Esophagus mucosa (tissue), 1 donor: ENCODE results near the gene RIN2. TPM values are rescaled to one million over a fixed set of nuclear protein-coding genes. Genes with fewer than 3 reads are reported as not detected.
A peak's percentile ranks its signal among the peaks of the same experiment; 100 is the strongest.

Experiments used
- ATAC-seq: fragments of 200-7000 bp; cut with Tn5 transposase; one replicate; pipeline ENCODE4 v1.9.1; 2020
- total RNA-seq: library from RNA; stranded (reverse); gene quantifications from one replicate; pipeline ENCODE4 v1.2.4, GENCODE V29; 2023
- donor health status: DM: yes; HTN: yes; CAD: no.

Gene RIN2
- total RNA-seq, 1 donor from 2014 or later, result 42.3 TPM

DNA sequence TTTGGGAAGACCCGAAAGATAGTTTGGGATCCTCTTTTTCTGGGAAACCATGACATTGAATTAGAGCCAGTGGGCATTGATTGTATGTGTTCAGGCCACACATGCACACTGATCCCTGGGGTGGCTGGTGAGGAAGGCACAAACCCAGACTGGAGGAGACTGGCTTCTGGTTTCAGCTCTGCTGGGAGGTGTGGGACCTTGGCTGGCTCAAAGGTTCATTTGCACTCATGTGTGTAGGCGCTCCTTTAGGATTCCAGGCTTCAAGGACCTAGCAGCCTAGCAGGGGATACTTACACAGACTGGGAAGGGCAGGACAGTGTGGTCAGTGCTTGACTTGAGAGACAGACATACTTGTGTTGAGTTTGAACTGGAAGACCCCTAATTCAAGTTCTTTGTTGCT lies 7.2 kb downstream of the RIN2 start:
- no peak for ATAC-seq

DNA sequence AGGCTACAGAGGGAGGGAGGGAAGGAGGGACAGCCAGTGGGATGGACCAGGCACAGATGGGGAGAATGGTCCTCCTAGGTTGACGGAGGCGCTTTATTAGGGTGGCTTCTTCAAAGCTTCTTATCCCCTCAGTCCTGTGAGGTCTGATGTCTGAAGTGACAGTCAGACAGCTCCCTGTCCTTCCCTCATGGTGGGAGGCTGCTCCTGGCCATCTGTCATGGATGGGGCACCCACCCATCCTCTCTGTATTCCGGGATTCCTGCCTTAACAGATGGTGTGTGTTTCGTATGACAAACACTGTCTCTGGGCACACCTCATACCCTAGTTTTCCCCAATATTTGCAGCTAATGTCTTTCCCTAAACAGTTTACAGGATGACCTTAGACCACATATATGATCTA lies 7.9 kb downstream of the RIN2 start:
- no peak for ATAC-seq

DNA sequence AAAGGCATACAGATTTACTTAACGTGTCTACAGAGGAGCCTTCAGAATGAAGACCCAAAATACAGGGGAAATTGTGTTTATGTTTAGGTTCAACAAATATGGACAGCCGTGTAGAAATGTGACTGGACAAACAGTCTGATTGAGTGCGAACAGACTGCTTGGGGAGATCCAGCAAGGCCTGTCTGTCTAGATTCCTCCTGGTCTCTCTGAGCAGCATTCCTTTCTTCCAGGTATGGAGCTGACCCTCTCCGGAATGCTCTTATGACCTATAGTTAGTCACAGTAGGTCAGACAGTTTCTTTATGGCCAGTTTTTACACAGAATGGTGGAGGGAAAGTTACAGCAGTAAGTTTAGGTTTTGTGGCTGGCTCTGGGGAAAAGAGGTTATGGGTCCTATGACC lies 9.0 kb downstream of the RIN2 start:
- ATAC-seq, result peak; percentile 79

DNA sequence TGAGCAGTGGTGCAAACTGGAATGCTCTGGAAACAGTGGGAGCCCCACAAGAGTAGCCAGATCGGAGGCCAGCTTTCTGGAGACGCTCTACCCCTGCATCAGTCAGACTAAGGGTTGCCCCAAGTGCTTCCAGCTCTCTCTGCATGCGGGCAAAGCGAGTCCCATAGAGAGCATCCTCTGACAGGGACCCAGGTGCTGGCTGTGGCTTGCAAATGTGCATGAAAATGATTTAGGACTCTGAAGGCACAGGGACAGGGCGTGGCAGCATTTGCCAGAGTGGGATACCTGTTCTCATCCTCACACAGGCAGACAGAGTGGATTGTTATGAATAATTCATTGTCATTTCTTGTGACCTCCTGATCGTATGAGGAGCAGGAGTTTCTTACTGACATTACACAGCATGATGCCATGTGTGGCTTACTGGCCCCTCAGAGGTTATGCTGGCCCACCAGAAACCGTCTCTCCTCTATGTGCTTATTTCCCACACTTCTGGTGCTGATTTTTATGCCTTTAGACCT lies 10.3 kb downstream of the RIN2 start:
- no peak for ATAC-seq

DNA sequence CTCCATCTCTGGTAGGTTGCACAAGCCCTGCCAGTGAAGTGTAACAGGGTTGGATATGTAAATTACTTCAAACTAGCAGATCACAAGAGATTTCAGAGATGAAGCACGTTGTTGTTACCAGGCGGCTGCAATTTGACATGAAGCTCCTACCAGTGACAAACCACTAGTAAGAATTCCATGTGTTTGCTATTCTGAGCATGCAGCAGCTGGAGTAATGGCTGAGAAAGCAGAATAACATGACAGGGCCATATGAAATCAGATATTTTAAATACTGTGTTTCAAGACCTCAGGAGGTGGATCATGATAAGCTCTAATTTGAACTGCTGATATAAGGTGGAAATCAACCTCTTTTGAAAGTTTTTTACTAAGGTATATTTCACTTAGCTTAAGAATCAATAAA lies 11.4 kb downstream of the RIN2 start:
- no peak for ATAC-seq

DNA sequence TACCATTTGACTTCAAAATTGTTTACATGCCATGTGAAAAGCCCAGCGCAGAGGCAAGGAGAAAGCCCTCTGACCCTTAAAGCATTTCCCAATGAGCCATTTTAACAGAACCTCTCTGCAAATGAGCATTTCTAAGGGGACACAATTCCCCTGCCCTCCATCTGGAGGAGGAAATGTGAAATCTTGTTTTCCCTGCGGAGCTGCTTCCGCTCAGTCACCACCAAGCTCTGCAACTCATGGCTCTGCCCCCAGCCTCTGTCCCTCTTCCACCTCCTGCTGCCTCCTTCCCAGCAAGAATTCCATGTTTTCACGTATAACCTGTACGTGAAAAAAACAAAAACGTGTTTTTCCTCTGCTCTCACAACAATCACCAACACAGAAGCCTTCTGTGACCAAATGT lies 12.3 kb downstream of the RIN2 start:
- ATAC-seq, result no peak

DNA sequence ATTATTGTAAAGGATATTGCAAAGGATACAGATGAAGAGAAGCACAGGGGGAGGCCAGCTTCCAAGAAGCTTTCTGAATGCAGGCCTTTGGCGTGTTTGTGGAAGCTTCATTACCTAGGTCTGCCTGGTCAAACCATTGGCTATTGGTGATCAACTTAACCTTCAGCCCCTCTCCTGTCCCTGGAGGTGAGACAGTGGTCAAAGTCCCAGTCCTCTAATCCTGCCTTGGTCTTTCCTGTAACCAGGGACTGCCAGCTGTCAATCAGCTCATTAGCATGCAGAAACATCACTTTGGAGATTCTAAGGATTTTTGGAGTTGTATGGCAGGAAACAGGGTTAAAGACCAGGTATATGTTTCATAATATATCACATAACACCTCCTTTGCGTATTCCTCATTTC lies 13.0 kb downstream of the RIN2 start:
- ATAC-seq, result no peak

DNA sequence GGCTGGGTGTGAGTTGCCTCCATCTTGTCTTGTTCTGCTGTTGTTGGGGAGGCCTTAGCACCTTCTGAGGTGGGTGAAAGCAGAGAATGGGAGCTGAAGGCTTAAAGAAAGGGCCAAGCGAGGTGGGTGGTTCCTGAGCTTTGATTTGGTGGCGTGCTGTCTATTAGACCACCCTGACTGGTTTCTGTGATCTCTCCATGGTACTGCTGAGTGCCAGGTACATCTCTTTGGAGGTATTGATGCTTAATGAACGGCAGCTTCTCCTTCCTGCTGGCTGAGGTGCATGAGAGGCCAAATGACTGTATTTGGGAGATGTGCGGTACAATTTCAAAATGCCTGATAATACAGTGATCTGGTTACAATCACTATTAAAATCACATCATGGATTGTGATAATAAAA lies 15.4 kb downstream of the RIN2 start:
- no peak for ATAC-seq

DNA sequence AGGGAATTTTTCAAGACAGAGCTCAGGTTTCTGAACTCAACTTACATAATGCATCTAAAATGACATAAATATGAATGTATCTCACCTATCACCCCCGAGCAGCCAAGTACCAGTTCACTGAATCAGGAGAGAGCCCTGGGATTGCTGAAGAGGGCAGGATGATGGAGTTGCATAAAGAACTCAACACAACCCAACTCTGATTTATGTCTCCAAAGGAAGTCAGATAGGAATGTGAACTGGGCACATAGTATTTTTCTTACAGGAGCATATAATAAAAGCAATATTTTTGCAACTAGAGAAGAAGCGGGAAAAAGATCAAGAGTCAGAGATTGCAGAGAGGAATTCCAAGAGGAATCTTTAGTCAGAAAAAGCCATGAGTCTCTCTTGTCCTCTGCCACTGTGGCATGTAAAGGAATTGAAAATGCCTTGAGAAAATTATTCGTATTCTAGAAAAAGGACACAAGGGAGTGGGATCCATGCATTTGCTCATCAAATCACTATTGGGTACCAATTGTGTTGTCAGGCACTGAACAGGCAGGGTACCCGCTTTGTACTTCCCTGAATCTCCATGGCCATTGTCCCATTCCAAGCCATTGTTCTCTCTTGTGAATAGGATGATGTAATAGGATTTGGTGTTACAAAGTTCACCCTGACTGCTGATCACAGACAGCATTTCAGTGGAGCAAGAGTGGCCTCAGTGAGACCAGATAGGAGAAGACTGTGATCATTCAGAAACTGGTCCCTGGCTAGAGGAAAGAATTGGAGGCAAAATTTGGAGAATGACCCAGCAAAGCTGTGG lies 16.3 kb downstream of the RIN2 start:
- ATAC-seq, result peak; percentile 37

DNA sequence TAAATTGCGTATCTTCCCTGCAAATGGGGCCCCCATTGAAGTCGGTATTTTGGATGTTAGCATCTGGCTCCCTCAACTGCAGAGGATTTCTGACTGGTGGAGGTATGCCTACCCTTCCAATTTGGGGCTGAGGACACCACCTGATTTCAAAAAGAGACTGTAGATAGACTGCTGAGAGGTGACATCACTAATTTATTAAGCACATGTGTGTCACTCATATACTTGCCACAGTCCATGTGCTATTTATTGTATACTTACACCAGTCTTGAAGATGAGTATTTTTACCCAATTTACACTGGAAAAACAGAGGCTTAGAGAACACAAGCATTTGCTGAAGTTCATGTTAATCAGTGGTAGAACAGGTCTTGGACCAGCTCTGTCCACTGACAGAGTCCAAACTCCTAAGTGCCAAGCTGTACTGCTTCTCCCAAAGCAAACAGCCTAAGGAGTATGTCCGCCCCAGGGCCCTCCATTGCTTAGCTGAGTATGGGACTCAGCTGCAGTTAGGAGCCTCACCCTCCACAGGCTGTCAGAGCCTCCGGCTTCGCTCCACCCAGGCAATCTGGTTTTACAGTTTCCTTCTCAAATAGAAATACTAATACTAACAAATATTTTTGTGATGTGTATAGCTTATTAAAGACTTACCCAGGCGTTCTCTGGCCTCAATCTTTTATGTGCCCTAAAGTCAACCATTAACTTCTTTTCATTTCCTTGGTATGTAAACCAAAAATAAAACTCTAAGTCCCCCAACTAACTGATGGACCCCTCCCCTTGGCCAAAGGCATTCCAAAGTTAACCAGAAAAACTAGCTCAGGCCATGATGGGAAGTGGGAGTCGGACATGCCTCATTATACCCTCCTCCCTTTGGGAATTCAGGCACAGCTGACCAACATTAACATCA lies 17.5 kb downstream of the RIN2 start:
- ATAC-seq, result peak; percentile 89

DNA sequence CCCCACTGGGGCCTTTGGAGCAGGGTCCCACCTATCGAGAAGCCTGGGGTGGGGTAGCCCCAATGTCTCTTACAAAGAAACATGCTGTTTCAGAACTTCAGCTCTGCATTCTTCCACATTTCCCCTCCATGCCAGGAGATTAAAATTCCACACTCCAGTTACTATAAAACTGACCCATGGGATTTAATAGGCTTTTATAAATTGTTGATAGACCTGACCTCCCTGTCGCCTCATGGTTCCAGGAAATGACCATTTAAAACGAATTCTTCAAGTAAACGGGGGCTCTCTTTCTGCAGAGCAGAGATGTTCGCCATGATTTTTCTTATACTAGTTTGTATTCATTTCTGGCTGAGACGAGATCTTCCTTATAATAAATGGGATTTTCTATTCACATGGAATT lies 19.3 kb downstream of the RIN2 start:
- no peak for ATAC-seq

DNA sequence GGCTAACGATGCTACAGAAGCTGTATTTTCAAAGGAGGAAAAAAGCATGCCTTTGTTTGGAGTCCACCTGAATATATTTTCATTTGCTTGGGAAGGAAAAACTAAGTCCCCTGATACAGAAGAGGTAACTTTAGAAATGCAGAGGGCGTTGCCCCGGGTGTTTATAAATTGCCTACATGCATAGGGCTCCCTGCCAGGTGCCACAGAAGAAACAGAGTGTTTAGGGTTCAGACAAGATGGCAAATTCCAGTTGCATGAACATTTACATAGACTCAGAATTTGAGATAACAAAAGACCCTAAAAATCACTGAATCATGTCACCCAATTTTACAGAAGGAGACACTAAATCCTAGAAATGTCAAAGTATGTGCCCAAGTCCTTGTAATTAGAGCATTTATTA lies 19.9 kb downstream of the RIN2 start:
- no peak for ATAC-seq

DNA sequence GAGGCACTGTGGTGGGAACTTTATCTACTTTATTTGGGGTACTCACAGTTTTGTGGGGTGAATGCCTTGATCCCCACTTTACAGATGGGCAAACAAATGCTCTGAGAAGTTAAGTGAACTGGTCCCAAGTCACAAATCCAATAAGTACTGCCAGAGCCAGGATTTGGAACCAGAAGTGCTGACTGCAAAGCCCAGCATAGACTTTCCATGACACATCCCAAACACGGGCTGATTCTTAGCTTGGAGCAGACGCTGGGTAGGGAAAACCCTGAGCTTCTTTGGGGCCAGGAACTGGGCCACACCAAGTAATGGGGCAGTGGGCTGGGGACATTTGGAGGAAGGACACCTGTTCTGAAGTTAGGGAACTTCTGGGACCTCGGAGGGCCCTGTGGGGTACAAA lies 20.3 kb downstream of the RIN2 start:
- ATAC-seq, result no peak

DNA sequence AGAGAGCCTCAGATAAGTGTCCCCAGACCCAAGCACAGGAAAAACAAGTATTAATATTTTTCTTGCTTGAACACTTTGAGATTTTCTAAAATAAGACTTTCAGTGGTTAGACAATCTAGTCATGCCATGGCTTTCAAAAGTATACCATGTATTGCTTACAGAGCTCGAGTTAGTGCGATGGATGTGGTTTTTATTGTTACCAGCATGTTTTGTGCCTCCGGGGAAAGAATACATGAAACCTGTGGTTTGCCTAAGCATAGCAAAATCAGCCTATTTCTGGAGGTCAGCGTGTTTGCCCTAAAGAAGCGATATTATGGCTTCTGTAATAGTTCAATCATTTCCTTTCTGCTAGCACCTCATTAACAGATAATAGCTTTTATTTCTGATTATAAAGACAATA lies 21.6 kb downstream of the RIN2 start:
- no peak for ATAC-seq

DNA sequence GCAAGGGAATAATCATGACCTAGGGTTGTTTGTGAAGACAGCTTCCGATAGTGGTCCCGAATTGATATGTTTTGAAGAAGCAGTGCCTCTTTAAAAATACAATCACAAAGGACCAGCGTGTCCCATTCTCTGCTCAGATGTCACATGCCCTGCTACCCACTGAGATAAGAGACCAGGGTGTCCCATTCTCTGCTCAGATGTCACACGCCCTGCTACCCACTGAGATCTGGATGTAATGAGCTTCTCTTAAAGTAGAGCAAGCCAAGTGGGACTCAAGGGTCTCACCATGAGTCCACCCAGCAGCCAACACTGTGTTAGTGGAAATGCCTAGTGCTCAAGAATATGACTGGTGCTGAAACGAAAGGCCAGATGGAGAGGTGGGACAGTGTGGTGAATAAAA lies 22.2 kb downstream of the RIN2 start:
- ATAC-seq, result no peak

DNA sequence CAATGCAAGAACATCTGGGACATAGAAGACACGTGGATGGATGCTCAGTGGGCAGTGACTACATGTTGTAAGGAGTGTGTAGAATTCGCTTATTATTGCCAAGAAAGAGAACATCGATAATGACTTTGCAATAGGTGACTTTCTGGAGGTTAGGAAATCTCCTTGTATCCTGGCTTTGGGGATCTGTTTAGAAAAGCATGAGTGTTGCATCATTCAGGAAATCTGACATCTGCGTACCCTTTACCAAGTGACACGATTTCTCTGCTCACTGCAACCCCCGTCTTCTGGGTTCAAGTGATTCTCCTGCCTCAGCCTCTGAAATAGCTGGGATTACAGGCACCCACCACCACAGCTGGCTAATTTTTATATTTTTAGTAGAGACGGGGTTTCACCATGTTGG lies 23.2 kb downstream of the RIN2 start:
- ATAC-seq, result no peak

DNA sequence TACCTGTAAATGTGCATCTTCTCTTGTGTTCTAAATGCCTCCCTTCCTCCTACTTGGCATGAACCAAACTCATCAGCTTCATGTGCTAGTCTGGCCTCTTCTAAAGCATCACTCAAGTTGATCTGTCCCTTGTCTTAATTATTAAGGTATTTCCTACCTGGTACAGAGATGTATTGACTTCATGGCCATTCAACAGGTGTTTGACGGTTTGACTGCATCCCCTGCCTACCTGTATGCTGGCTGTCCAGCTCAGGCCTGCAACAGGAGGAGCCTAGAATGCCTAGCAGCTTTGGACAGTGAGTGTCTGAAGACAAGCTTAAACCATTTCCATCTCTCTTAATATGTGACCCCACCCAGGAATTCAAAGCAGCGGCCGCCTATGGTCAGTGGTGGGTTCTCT lies 24.6 kb downstream of the RIN2 start:
- ATAC-seq, result no peak

DNA sequence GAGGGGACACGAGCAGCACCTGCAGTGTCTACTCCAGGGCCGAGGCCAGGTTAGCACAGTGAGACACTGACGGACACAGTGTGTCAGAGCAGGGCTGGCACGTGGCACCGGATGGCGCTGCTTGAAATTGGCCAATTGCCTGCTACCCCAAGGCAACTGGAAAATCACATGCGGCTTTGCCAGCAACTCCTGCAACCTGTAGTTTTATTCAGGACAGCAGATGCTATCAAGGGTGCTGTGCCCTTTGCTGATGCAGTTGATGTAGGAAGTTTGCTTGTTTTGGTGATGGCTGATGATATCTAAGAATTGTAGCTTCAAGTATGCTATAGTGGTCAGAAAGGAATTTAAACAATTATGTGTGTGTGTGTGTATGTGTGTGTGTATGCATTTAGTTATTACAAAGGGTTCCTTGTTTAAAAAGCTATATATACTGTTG lies 25.9 kb downstream of the RIN2 start:
- ATAC-seq, result peak; percentile 53

DNA sequence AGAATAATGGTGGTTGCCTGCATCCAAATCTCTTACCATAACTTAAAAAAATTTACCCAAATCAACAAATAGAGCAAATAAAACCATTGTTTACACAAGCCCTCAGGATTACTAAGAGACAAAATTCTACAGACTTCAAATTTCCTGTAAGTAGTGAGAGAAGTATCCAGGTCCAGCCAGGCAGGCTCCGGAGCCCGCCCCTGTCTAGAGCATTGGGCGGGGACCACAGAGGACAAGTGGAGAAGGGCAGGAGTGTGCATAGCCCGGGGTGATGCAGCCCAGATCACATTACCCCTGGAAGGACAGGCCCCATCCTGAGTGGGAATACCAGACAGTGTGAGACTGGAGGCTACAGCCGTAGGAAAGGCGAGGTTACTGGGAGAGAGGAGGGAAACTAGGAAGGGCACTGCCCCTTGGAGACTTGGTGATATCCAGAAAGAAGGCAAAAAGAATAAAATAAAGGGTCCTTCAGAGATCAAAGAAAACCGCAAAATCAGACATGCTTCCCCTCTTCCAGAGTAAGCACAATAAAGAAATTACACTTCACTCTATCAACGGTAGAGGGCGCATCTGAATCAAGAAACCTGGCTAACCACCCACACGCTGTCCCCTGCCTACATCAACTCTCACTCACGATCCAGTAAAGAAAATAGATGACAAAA lies 26.6 kb downstream of the RIN2 start:
- peak; percentile 79 for ATAC-seq

DNA sequence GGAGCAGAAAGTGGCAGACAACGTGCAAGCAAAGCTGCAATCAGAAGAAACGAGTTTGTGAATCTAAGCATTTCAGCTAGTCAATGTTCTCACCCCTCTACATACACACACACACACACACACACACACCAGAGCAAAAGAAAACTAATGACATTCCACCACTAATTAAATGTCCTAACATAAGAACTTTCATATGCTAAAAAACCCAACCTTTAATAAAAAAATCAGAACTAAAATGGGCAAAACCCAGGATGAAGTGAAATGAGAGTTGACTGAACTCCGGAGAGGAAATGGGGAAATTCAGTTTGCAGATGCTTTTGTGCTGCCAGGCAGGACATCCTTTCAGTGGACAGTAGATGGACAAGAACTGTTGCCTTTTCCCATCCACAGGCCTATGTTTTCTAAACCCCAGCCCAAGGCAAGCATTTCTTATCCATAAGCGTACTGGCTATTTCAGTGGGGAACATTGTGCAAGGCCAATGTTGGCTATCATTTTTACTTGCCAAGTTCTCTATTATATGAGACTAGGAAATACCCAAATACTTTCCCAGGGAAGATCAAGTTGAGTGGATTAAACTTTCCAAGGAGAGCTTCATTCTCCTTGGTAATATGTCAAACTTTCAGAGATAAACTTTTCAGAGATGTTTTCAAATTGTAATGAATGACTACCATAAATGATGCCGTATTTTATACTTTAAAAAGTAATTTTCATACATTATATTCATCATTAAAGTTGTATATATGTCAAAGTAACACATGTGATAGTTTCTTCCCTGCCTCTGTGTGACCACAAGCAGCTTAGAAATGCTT lies 27.3 kb downstream of the RIN2 start:
- ATAC-seq, result no peak

DNA sequence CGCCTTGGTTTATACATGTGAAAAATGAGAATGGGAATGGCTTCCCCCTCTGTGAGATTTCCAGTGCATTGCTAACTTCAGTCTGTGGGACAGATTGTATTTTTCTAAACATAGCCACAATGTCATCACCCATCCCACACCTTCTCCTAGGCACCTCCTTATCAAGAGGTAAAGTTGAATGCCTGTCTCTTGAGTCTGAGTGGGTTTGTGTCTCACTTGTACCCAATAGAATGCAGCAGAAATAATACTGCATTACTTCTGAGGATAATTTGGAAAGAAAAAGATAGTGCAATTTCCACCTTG lies 27.9 kb downstream of the RIN2 start:
- no peak for ATAC-seq

DNA sequence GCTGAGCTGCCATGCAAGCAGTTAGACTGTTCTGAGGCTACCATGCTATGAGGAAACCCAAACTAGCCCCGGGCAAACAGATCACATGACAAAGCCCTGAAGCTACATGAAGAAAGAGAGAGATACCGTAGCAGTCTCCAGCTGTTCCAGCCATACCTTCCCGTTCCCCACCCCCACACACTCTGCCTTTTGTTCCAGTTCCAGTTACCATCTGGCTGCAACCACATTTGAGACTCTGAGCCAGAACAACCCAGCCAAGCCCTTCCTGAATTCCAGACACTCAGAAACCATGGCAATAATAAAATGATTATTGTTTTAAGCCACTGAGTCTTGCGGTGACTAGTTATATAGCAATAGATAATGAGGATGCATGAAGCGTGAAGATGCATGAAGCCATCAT lies 28.3 kb downstream of the RIN2 start:
- peak; percentile 74 for ATAC-seq

DNA sequence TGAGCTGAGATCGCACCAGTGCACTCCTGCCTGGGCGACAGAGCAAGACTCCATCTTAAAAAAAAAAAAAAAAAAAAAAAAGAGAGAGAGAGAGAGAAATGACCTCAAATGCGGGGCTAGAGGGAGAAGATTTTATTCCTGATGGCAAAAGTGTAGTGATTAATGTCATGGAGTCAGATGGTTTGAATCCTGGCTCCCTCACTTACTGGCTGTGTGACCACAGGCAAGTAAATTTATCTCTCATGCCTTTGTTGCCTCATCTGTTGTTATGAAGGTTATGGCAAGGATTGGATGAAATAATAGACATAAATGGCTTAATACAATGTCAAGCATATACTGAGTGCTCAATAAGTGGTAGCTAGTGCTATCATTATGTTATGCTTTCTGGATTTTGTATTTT lies 29.3 kb downstream of the RIN2 start:
- no peak for ATAC-seq
